Measurements from ENCODE around the gene TANC1.

The TANC1 gene

GRCh38 chr2:159177957-159178356, 209.5 kb downstream of the TANC1 start:
- H3K27me3 Mint-ChIP-seq, result no peaks in the 10 kb centered on the region
- H3K4me1 Mint-ChIP-seq, result no peaks in the 10 kb centered on the region
- ATAC-seq, result peak; percentile 37
- no peaks in the 10 kb centered on the region for H3K9me3 Mint-ChIP-seq
- no peak overlapping the region for H3K27ac Mint-ChIP-seq
- H3K4me3 Mint-ChIP-seq, result no peak overlapping the region
- no peaks in the 10 kb centered on the region for H3K36me3 Mint-ChIP-seq

GRCh38 chr2:159179096-159179495, 210.7 kb downstream of the TANC1 start:
- H3K36me3 Mint-ChIP-seq, result no peaks in the 10 kb centered on the region
- no peak for ATAC-seq
- no peak overlapping the region for H3K4me3 Mint-ChIP-seq
- no peaks in the 10 kb centered on the region for H3K9me3 Mint-ChIP-seq
- H3K4me1 Mint-ChIP-seq, result no peaks in the 10 kb centered on the region
- H3K27ac Mint-ChIP-seq, result no peak overlapping the region
- no peaks in the 10 kb centered on the region for H3K27me3 Mint-ChIP-seq

- no peak for ATAC-seq
- no peaks in the 10 kb centered on the region for H3K36me3 Mint-ChIP-seq
- H3K4me3 Mint-ChIP-seq, result no peak overlapping the region
- H3K9me3 Mint-ChIP-seq, result no peaks in the 10 kb centered on the region
- H3K4me1 Mint-ChIP-seq, result no peaks in the 10 kb centered on the region
- no peak overlapping the region for H3K27ac Mint-ChIP-seq
- no peaks in the 10 kb centered on the region for H3K27me3 Mint-ChIP-seq
These were observed 211.3 kb downstream of the TANC1 start for GRCh38 chr2:159179696-159180095.

GRCh38 chr2:159183346-159183745, 214.9 kb downstream of the TANC1 start:
- Mint-ChIP-seq H3K4me1 (peaks cover 14% of the 10 kb centered on the region), H3K4me3 (no peak overlapping the region), H3K27me3 (no peaks in the 10 kb centered on the region), H3K36me3 (no peaks in the 10 kb centered on the region), H3K27ac (no peak overlapping the region), H3K9me3 (no peaks in the 10 kb centered on the region)
- ATAC-seq, result no peak

GRCh38 chr2:159185401-159186130, 217.1 kb downstream of the TANC1 start:
- Mint-ChIP-seq H3K9me3 (no peaks in the 10 kb centered on the region), H3K4me1 (peaks cover 14% of the 10 kb centered on the region), H3K27me3 (no peaks in the 10 kb centered on the region), H3K4me3 (no peak overlapping the region), H3K36me3 (no peaks in the 10 kb centered on the region), H3K27ac (no peak overlapping the region)
- ATAC-seq, result peak; percentile 62

GRCh38 chr2:159186462-159186861, 218.0 kb downstream of the TANC1 start:
- no peak overlapping the region for H3K4me3 Mint-ChIP-seq
- peaks cover 14% of the 10 kb centered on the region for H3K4me1 Mint-ChIP-seq
- H3K27ac Mint-ChIP-seq, result no peak overlapping the region
- H3K27me3 Mint-ChIP-seq, result no peaks in the 10 kb centered on the region
- ATAC-seq, result no peak
- no peaks in the 10 kb centered on the region for H3K9me3 Mint-ChIP-seq
- no peaks in the 10 kb centered on the region for H3K36me3 Mint-ChIP-seq

DNA sequence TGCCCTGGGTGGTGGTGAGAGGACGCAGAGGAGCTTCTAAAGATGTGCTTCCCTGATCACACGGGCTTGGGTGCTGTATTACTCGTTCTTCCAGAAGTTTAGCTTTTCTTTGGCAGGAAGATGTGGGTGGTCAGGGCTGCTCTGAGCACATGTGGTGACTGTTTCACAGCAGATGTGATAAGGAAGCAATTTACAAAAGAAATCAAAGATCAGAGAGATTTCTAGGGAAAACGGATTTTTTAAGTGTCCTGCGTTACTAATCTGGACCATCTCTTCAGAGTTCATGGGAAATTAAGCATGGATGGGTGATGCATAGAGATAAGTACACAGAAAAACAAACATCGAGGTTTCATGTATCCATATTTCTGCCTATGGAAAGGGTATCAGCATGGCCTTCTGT, 218.7 kb downstream of the TANC1 start:
- H3K27me3 Mint-ChIP-seq, result no peaks in the 10 kb centered on the region
- no peaks in the 10 kb centered on the region for H3K36me3 Mint-ChIP-seq
- ATAC-seq, result no peak
- no peak overlapping the region for H3K4me3 Mint-ChIP-seq
- H3K27ac Mint-ChIP-seq, result no peak overlapping the region
- H3K9me3 Mint-ChIP-seq, result no peaks in the 10 kb centered on the region
- peaks cover 14% of the 10 kb centered on the region for H3K4me1 Mint-ChIP-seq

- H3K4me1 Mint-ChIP-seq, result peaks cover 14% of the 10 kb centered on the region
- H3K27ac Mint-ChIP-seq, result no peak overlapping the region
These were observed 220.0 kb downstream of the TANC1 start for GRCh38 chr2:159188449-159188848.

DNA sequence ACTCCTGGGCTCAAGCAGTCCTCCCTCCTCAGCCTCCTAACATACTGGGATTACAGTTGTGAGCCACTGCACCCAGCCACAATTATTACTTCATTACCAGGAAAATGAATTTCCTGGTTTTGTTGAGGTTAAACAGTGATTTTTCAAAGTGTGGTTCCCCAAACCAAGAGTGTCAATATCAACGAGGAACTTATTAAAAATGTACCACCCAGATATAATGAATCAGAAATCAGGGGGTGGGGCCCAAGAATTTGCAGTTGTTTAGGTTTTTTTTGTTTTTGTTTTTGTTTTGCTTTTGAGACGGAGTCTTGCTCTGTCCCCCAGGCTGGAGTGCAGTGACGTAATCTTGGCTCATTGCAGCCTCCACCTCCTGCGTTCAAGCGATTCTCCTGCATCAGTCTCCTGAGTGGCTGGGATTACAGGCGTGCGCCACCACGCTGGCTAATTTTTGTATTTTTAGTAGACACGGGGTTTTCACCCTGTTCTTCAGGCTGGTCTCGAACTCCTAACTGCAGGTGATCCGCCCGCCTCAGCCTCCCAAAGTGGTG, 224.0 kb downstream of the TANC1 start:
- no peak for ATAC-seq
- Mint-ChIP-seq H3K4me1 (no peaks in the 10 kb centered on the region), H3K27me3 (peaks cover 12% of the 10 kb centered on the region), H3K27ac (no peak overlapping the region), H3K36me3 (no peaks in the 10 kb centered on the region), H3K9me3 (no peaks in the 10 kb centered on the region), H3K4me3 (no peak overlapping the region)

More at GRCh38 chr2:159188449-159188848, 220.0 kb downstream of the TANC1 start:
- no peak overlapping the region for H3K4me3 Mint-ChIP-seq
- no peak for ATAC-seq
- no peaks in the 10 kb centered on the region for H3K9me3 Mint-ChIP-seq
- no peaks in the 10 kb centered on the region for H3K36me3 Mint-ChIP-seq
- no peaks in the 10 kb centered on the region for H3K27me3 Mint-ChIP-seq

DNA sequence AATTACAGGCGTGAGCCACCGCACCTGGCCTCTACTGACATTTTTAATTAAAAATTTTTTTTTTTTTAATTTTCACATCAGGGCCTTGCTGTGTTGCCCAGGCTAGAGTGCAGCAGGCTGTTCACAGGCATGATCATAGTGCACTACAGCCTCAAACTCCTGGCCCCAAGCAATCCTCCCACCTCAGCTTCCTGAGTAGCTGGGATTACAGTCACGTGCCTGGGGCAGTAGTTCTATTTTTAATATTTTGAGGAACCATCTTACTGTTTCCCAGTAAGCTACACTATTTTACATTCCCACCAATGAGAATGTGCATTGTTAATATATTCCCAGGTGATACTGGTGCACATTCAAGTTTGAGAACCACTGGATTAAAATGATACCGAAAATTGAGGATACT, 225.4 kb downstream of the TANC1 start:
- Mint-ChIP-seq H3K9me3 (no peaks in the 10 kb centered on the region), H3K4me1 (no peaks in the 10 kb centered on the region), H3K4me3 (no peak overlapping the region), H3K27ac (no peak overlapping the region), H3K27me3 (peaks cover 12% of the 10 kb centered on the region), H3K36me3 (no peaks in the 10 kb centered on the region)
- ATAC-seq, result no peak

GRCh38 chr2:159194241-159194640, 225.8 kb downstream of the TANC1 start:
- no peaks in the 10 kb centered on the region for H3K9me3 Mint-ChIP-seq
- H3K27ac Mint-ChIP-seq, result no peak overlapping the region
- H3K4me3 Mint-ChIP-seq, result no peak overlapping the region
- no peaks in the 10 kb centered on the region for H3K36me3 Mint-ChIP-seq
- peaks cover 12% of the 10 kb centered on the region for H3K27me3 Mint-ChIP-seq
- no peaks in the 10 kb centered on the region for H3K4me1 Mint-ChIP-seq
- ATAC-seq, result no peak

- H3K4me1 Mint-ChIP-seq, result no peaks in the 10 kb centered on the region
- H3K36me3 Mint-ChIP-seq, result no peaks in the 10 kb centered on the region
- no peak overlapping the region for H3K27ac Mint-ChIP-seq
- H3K27me3 Mint-ChIP-seq, result peaks cover 12% of the 10 kb centered on the region
- H3K4me3 Mint-ChIP-seq, result no peak overlapping the region
- H3K9me3 Mint-ChIP-seq, result no peaks in the 10 kb centered on the region
- ATAC-seq, result no peak
These were observed 227.3 kb downstream of the TANC1 start for GRCh38 chr2:159195697-159196096.

DNA sequence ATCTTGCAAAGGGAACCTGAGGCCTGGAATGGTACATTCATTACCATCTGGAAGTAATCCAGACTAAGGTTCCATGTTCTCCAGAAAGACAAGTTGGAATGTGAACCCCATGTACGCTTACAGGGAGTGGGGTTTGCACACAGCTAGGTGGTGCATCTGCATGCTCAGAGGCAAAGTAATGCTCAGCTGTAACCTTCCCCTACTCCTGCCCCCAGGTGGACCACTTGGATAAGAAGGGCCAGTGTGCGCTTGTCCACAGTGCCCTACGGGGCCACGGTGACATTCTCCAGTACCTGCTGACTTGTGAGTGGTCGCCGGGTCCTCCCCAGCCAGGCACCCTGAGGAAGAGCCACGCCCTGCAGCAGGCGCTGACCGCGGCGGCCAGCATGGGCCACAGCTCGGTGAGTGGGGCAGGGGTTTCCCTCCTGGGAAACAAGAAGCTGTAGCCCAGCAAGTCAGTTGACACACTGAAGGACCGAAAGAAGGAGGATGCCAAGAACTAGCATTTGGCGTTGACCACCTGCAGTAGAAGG, 228.0 kb downstream of the TANC1 start:
- Mint-ChIP-seq H3K9me3 (no peaks in the 10 kb centered on the region), H3K36me3 (no peaks in the 10 kb centered on the region), H3K27me3 (peaks cover 12% of the 10 kb centered on the region), H3K27ac (no peak overlapping the region), H3K4me1 (peaks cover 5% of the 10 kb centered on the region), H3K4me3 (no peak overlapping the region)
- ATAC-seq, result no peak

DNA sequence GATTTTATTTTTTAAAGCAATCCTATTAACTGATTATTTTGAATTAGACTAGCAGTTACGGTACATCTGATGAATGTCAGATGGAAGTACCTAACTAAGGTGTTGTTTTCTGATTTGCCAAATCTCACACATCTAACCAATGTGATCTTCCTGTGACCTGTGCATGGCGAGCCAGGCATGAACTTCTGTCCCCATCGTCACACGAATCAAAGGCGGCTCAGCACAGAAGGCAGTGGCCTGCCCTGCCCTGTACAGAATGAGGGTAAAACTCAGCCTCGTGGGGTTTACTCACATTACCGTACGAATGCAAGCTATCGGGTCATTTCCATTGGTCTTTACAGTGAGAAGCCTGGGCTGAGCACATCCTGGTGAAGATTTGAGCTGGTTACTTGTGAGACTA, 230.8 kb downstream of the TANC1 start:
- Mint-ChIP-seq H3K4me1 (peaks cover 13% of the 10 kb centered on the region), H3K36me3 (no peaks in the 10 kb centered on the region), H3K27me3 (peaks cover 12% of the 10 kb centered on the region), H3K27ac (no peak overlapping the region), H3K4me3 (no peak overlapping the region), H3K9me3 (no peaks in the 10 kb centered on the region)
- no peak for ATAC-seq

- Mint-ChIP-seq H3K4me3 (no peak overlapping the region), H3K4me1 (peaks cover 13% of the 10 kb centered on the region), H3K36me3 (no peaks in the 10 kb centered on the region)
These were observed 231.5 kb downstream of the TANC1 start for GRCh38 chr2:159199761-159200465.

DNA sequence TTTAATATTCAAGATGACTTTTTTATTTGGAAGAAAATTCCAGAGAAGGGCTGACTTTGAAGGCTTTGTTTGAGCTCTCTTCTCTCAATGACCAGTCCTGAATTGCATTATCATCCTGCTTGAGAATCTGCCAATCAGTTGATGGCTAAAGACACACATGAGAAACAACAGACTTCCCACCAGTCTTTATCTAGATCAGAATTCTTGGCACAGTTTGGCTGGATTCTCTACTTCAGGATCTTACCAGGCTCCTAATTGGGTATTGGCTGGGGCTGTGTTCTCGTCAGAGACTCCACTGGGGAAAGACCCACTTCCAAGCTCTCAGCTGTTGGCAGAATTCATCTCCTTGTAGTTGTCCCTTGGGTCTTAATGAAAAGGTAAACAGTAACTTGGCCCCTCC, 232.1 kb downstream of the TANC1 start:
- Mint-ChIP-seq H3K4me1 (peaks cover 13% of the 10 kb centered on the region), H3K4me3 (no peak overlapping the region), H3K27me3 (peaks cover 12% of the 10 kb centered on the region), H3K9me3 (no peaks in the 10 kb centered on the region), H3K27ac (no peak overlapping the region), H3K36me3 (no peaks in the 10 kb centered on the region)
- ATAC-seq, result no peak

More at GRCh38 chr2:159199761-159200465, 231.5 kb downstream of the TANC1 start:
- ATAC-seq, result no peak
- no peaks in the 10 kb centered on the region for H3K9me3 Mint-ChIP-seq
- no peak overlapping the region for H3K27ac Mint-ChIP-seq
- peaks cover 12% of the 10 kb centered on the region for H3K27me3 Mint-ChIP-seq
